Uterus (tissue), 4 donors: Measurements from ENCODE around the gene CAMTA1. TPM values are rescaled to one million over a fixed set of nuclear protein-coding genes. Genes with fewer than 3 reads are reported as not detected.

Experiments used
- DNase-seq, 2 donors: peaks; one replicate each; pipeline ENCODE4 v3.0.0-alpha.2; 2019 to 2020
- H3K27ac ChIP-seq, 2 donors: fragments of 200-600 bp; sonication (generic); 1 replicate in 1 of 2; 2 replicates in 1 of 2; pipeline ENCODE4 v1.5.1; 2016 to 2018
- H3K27me3 ChIP-seq, 2 donors: fragments of 200-600 bp; sonication (generic); one replicate each; pipeline ENCODE4 v1.5.1; 2018 to 2019; ENCODE audit warnings: control low read depth in 1 of 2
- H3K36me3 ChIP-seq, 2 donors: fragments of 200-600 bp; sonication (generic); one replicate each; pipeline ENCODE4 v1.5.1; 2019; ENCODE audit warnings: control low read depth in 1 of 2
- H3K4me1 ChIP-seq, 2 donors: fragments of 200-600 bp; sonication (generic); one replicate each; pipeline ENCODE4 v1.5.1; 2018 to 2019; ENCODE audit warnings: control low read depth in 1 of 2
- H3K4me3 ChIP-seq, 2 donors: fragments of 200-600 bp; sonication (generic); 1 replicate in 1 of 2; 2 replicates in 1 of 2; pipeline ENCODE4 v1.5.1; 2018 to 2019; ENCODE audit warnings: mild to moderate bottlenecking in 1 of 2
- H3K9me3 ChIP-seq, 2 donors: fragments of 200-600 bp; sonication (generic); one replicate each; pipeline ENCODE4 v1.5.1; 2019; ENCODE audit warnings: control low read depth in 1 of 2
- POLR2A ChIP-seq, 2 donors: fragments of 450-650 bp; IDR thresholded peaks; one replicate each; pipeline ENCODE4 v1.6.1; 2016; ENCODE audit warnings: antibody characterized with exemption in 2 of 2, mild to moderate bottlenecking in 1 of 2, moderate library complexity in 1 of 2
- intact Hi-C: fragments of 100-400 bp; cut with DNase I; formaldehyde crosslinking; loops from one replicate; pipeline ENCODE4 v1.15.1; 2023; ENCODE audit warnings: low total_unique reads
- total RNA-seq, 4 donors: library from RNA; depleted of rRNA in 3 of 4; stranded (reverse); fragments of >200 nt in 3 of 4; gene quantifications; one replicate each; pipeline versions ENCODE4 v1.1.0 to v1.2.4, GENCODE V29; 2014 to 2023
- TF ChIP-seq, protein P1 (sequence below), 4 experiments: fragments of 200-600 bp in 2 of 4; fragments of 450-650 bp in 2 of 4; sonication (generic) in 2 of 4; IDR thresholded peaks; one replicate each; pipeline ENCODE4 v1.5.1; 2016 to 2019; ENCODE audit warnings: antibody characterized with exemption in 4 of 4, mild to moderate bottlenecking in 2 of 4, moderate library complexity in 1 of 4
- donor health status: DM: yes; HTN: yes; CAD: no.

CAMTA1 gene
- total RNA-seq, 4 donors from 2014 or later: 29.7 to 427 (median 64.8) TPM

DNA sequence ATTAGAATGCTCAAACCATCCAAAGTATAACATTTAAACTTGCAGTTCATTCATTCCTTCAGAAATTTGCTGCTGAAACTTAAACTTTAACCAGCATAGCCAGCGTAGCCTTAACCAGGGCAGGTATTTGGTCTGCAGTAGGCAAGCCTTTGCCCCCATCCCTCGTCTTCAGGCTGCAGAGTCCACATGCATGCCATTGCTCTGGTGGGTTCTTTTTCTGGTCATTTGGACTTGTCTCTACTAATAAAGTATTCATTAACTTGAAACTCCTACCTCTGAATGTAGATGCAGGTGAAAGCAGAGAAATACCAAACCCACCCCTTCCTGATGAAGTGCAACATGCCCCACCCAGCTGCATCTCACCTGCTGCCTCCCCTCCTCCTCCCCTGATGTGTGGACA is 100.2 kb downstream of the CAMTA1 start:
- Histone ChIP-seq H3K36me3 (no peaks in the 10 kb centered on the region), H3K4me1 (no peaks in the 10 kb centered on the region), H3K9me3 (no peaks in the 10 kb centered on the region), H3K27me3 (no peaks in the 10 kb centered on the region), H3K4me3 (no peak overlapping the region), H3K27ac (no peak overlapping the region)
- TF ChIP-seq, protein P1, sequence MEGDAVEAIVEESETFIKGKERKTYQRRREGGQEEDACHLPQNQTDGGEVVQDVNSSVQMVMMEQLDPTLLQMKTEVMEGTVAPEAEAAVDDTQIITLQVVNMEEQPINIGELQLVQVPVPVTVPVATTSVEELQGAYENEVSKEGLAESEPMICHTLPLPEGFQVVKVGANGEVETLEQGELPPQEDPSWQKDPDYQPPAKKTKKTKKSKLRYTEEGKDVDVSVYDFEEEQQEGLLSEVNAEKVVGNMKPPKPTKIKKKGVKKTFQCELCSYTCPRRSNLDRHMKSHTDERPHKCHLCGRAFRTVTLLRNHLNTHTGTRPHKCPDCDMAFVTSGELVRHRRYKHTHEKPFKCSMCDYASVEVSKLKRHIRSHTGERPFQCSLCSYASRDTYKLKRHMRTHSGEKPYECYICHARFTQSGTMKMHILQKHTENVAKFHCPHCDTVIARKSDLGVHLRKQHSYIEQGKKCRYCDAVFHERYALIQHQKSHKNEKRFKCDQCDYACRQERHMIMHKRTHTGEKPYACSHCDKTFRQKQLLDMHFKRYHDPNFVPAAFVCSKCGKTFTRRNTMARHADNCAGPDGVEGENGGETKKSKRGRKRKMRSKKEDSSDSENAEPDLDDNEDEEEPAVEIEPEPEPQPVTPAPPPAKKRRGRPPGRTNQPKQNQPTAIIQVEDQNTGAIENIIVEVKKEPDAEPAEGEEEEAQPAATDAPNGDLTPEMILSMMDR (IDR thresholded peaks at IDR 0.05): no peak
- no peak for TF ChIP-seq POLR2A (IDR thresholded peaks at IDR 0.05)
- intact Hi-C loops: no loop called here
- no peak for DNase-seq

DNA sequence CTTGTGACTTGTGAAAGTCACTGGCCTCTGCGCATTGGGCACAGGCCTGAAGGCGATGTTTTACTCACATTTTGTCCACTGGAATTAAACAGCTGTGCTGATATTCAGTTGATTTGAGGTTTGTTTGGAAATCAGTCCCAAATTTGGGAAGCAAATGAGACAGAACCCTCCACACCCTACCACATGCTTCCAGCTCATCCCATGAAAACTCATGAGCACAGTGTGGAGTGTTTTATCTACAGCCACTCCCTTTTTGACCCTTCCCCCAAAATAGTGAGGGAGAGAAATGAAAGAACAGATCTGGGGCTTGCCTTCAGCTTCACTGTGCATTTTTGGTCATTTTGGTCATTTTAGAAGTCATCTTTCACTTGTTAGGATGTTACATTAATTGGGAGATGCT is 101.3 kb downstream of the CAMTA1 start:
- Histone ChIP-seq H3K4me3 (no peak overlapping the region), H3K27me3 (no peaks in the 10 kb centered on the region), H3K9me3 (no peaks in the 10 kb centered on the region), H3K36me3 (no peaks in the 10 kb centered on the region), H3K27ac (no peak overlapping the region), H3K4me1 (no peaks in the 10 kb centered on the region)
- intact Hi-C loops: no loop called here
- DNase-seq: no peak
- TF ChIP-seq POLR2A (IDR thresholded peaks at IDR 0.05): no peak
- TF ChIP-seq, protein P1 (IDR thresholded peaks at IDR 0.05): no peak

DNA sequence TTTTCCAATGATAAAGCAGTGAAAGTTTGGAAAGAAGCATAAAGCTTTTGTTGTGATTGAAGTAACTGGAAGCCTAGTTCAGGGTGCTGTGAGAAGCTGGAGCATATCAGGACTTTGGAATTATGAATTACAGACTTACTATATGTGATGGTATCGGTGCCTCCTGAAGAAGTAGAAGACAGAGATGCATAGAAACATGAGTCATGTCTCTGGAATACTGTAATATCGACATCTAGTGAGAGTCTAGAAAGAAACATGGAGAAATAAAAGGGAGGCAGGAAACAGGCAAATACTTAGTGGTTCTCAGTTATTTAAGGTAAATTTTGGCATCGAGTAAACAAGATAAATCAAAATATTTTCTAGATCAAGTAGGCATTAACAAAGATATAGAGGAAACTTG is 103.0 kb downstream of the CAMTA1 start:
- no peaks in the 10 kb centered on the region for H3K36me3 ChIP-seq
- intact Hi-C loops: no loop called here
- no peak overlapping the region for H3K4me3 ChIP-seq
- H3K27ac ChIP-seq: no peak overlapping the region
- TF ChIP-seq POLR2A (IDR thresholded peaks at IDR 0.05): no peak
- TF ChIP-seq, protein P1 (IDR thresholded peaks at IDR 0.05): no peak
- no peak for DNase-seq
- H3K4me1 ChIP-seq: no peaks in the 10 kb centered on the region
- no peaks in the 10 kb centered on the region for H3K9me3 ChIP-seq
- H3K27me3 ChIP-seq: no peaks in the 10 kb centered on the region

DNA sequence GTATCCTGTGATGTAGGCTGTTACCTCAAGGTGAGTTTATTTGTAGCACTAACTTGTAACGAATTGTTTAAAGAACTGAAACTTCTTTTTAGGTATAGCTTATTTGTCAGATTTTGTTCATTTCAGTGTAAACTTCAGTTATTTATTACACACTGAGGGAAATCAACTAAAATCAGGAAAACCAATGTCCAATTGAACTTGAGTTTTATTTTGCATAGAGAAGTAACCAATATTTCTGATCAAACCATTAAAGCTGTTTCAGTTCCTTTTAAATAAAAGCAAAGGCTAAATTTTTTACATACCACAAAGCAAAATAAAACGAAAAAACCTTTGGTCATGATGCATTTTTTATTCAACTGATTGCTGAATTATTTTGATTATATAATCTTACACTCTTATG is 103.6 kb downstream of the CAMTA1 start:
- H3K9me3 ChIP-seq: no peaks in the 10 kb centered on the region
- H3K27me3 ChIP-seq: no peaks in the 10 kb centered on the region
- no peak overlapping the region for H3K4me3 ChIP-seq
- H3K36me3 ChIP-seq: no peaks in the 10 kb centered on the region
- H3K27ac ChIP-seq: no peak overlapping the region
- intact Hi-C loops: no loop called here
- no peak for DNase-seq
- TF ChIP-seq, protein P1 (IDR thresholded peaks at IDR 0.05): no peak
- no peak for TF ChIP-seq POLR2A (IDR thresholded peaks at IDR 0.05)
- no peaks in the 10 kb centered on the region for H3K4me1 ChIP-seq

DNA sequence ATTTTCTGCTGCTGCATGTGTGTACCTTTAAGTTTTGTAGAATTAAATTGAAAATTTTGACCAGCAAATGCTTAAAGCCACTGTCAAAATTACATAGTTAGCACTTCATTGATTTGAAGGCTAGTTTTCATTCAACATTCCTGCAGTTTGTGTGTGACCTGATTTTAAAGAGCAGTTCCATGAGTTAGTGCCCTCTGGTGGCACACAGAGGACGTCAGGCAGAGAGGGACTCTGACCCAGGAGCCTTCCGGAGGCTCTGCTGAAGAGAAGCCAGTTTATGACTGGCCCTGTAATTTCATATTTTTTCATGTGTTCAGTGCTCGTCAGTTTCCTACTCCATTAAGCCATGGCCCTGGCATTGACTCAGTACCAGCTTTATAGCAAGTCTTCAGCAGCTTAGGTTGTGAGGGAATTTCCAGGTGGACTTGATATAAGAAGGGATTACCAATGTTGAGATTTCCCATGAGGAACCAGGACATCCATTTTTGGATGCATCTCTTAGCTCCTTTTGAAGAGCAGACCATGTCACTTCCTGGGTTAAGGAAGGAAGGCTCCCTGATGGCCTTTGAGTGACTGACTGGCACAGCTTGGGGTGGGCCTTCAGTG is 104.7 kb downstream of the CAMTA1 start:
- H3K27me3 ChIP-seq: no peaks in the 10 kb centered on the region
- H3K27ac ChIP-seq: no peak overlapping the region
- TF ChIP-seq, protein P1 (IDR thresholded peaks at IDR 0.05): peak; percentile 51 to 65 (median 58)
- no peak for TF ChIP-seq POLR2A (IDR thresholded peaks at IDR 0.05)
- intact Hi-C loops: no loop called here
- DNase-seq: peak in 1 of 2 donors; percentile 27
- no peaks in the 10 kb centered on the region for H3K4me1 ChIP-seq
- no peak overlapping the region for H3K4me3 ChIP-seq
- no peaks in the 10 kb centered on the region for H3K9me3 ChIP-seq
- no peaks in the 10 kb centered on the region for H3K36me3 ChIP-seq
